ENCODE data around the gene GNAQ. TPM values are rescaled to one million over a fixed set of nuclear protein-coding genes. Genes with fewer than 3 reads are reported as not detected.

The GNAQ gene
- total and polyA plus RNA-seq, 2 of the 13 experiments (the other 11 are each of a cell fraction or from before 2014, with no cell fraction given): 16.5 to 17.7 TPM

- Histone ChIP-seq H3K27ac (ENCODE audit: extremely low read length, insufficient read depth, low read length) (no peak overlapping the region), H2AFZ (ENCODE audit: low read length) (no peak overlapping the region), H3K36me3 (replicated peaks in 1 of 2; ENCODE audit: control insufficient read depth in 1 of 2, insufficient read depth in 2 of 2, low read length in 2 of 2) (peaks cover 0 to 6% of the 10 kb centered on the region in 2 experiments; a peak in 2 of 5 replicates), H3K4me1 (ENCODE audit: insufficient read depth, low read length) (no peaks in the 10 kb centered on the region), H3K9me3 (ENCODE audit: low read length) (no peaks in the 10 kb centered on the region), H3K79me2 (ENCODE audit: insufficient read depth, low read length) (no peaks in the 10 kb centered on the region), H3K9ac (ENCODE audit: insufficient read depth, low read depth, low read length) (no peak overlapping the region), H3K27me3 (ENCODE audit: control insufficient read depth in 1 of 2, insufficient read depth in 2 of 2, low read length in 2 of 2) (no peaks in the 10 kb centered on the region), H3K4me2 (ENCODE audit: low read depth, low read length) (no peak overlapping the region), H3K4me3 (replicated peaks in 1 of 3; ENCODE audit: insufficient read depth in 1 of 3, low read depth in 2 of 3, low read length in 3 of 3) (no peak overlapping the region), H4K20me1 (ENCODE audit: insufficient read depth, low read length) (no peaks in the 10 kb centered on the region)
- DNase-seq (ENCODE audit: low spot score) (no peak), FAIRE-seq (no peak), ATAC-seq (no peak)
- TF ChIP-seq KLF16 (CRISPR knock-in tag; IDR thresholded peaks at IDR 0.05) (no peak), MAFF (IDR thresholded peaks at IDR 0.05; ENCODE audit: low read depth, low read length) (no peak), MED1 (CRISPR knock-in tag; IDR thresholded peaks at IDR 0.05) (no peak), HHEX (CRISPR knock-in tag; IDR thresholded peaks at IDR 0.05) (no peak), MZF1 (CRISPR knock-in tag; IDR thresholded peaks at IDR 0.05; ENCODE audit: borderline replicate concordance) (no peak), MXI1 (IDR thresholded peaks at IDR 0.05; ENCODE audit: borderline replicate concordance, low read depth, low read length) (no peak), ZNF557 (CRISPR knock-in tag; IDR thresholded peaks at IDR 0.05) (no peak), ARNTL (CRISPR knock-in tag; IDR thresholded peaks at IDR 0.05) (no peak), SPEN (CRISPR knock-in tag; IDR thresholded peaks at IDR 0.05; ENCODE audit: low read depth) (no peak), PHF21A (CRISPR knock-in tag; IDR thresholded peaks at IDR 0.05) (no peak), SNAPC2 (CRISPR knock-in tag; IDR thresholded peaks at IDR 0.05) (no peak)
- TF ChIP-seq, protein P1, sequence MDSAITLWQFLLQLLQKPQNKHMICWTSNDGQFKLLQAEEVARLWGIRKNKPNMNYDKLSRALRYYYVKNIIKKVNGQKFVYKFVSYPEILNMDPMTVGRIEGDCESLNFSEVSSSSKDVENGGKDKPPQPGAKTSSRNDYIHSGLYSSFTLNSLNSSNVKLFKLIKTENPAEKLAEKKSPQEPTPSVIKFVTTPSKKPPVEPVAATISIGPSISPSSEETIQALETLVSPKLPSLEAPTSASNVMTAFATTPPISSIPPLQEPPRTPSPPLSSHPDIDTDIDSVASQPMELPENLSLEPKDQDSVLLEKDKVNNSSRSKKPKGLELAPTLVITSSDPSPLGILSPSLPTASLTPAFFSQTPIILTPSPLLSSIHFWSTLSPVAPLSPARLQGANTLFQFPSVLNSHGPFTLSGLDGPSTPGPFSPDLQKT (CRISPR knock-in tag; IDR thresholded peaks at IDR 0.05; ENCODE audit: borderline replicate concordance): no peak
- TF ChIP-seq, protein P2, sequence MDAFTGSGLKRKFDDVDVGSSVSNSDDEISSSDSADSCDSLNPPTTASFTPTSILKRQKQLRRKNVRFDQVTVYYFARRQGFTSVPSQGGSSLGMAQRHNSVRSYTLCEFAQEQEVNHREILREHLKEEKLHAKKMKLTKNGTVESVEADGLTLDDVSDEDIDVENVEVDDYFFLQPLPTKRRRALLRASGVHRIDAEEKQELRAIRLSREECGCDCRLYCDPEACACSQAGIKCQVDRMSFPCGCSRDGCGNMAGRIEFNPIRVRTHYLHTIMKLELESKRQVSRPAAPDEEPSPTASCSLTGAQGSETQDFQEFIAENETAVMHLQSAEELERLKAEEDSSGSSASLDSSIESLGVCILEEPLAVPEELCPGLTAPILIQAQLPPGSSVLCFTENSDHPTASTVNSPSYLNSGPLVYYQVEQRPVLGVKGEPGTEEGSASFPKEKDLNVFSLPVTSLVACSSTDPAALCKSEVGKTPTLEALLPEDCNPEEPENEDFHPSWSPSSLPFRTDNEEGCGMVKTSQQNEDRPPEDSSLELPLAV (CRISPR knock-in tag; conservative IDR thresholded peaks at IDR 0.05; ENCODE audit: low read depth): no peak
- POLR2A ChIA-PET: no interaction called here
- CTCF ChIA-PET (ENCODE audit: low intra/inter-chr PET ratio, low total read pairs): no interaction called here
- in situ Hi-C loops (cut with HindIII; ENCODE audit: extremely low pct_ligation_motif_present, low pct_unique_long_range_greater_than_20kb): no loop called here
- WGBS (ENCODE audit: low lambda C conversion rate): 95% methylated on average over 3 of the region's 3 CpGs
- BruUV-seq (replicated peaks): no TSS peak
- intact Hi-C loops (cut with micrococcal nuclease; ENCODE audit: unreplicated experiment): no loop called here
These were observed 118.5 kb downstream of the GNAQ start for GRCh38 chr9:77912895-77913693.

All from HepG2 (cell line).